ENCODE data around the gene HOXC9.

Gene HOXC9

GRCh38 chr12:54028314-54029201, 28.6 kb downstream of the HOXC9 start, which contains the start of gene HOXC6:
Gene HOXC6, plus strand, starts transcription at chr12:54028440. Its CDS starts 82 bp downstream, at chr12:54028522.
- no peak for DNase-seq (ENCODE audit: low spot score)

GRCh38 chr12:54029529-54030441, 29.8 kb downstream of the HOXC9 start:
- no peak for DNase-seq (ENCODE audit: low spot score)

- no peak for DNase-seq (ENCODE audit: low spot score)
These were observed 30.5 kb downstream of the HOXC9 start for GRCh38 chr12:54030442-54030801.

GRCh38 chr12:54030889-54031471, 31.0 kb downstream of the HOXC9 start:
- DNase-seq (ENCODE audit: low spot score) = no peak

GRCh38 chr12:54031480-54031879, 31.5 kb downstream of the HOXC9 start:
- DNase-seq (ENCODE audit: low spot score) = no peak

GRCh38 chr12:54032086-54032619, 32.2 kb downstream of the HOXC9 start:
- DNase-seq (ENCODE audit: low spot score) = no peak

GRCh38 chr12:54032627-54033100, 32.7 kb downstream of the HOXC9 start, which contains the start of gene HOXC5:
Gene HOXC5, plus strand, starts transcription at chr12:54033050. Its CDS starts 73 bp downstream, at chr12:54033123.
- DNase-seq (ENCODE audit: low spot score) = peak; percentile 48

- no peak for DNase-seq (ENCODE audit: low spot score)
These were observed 33.4 kb downstream of the HOXC9 start for GRCh38 chr12:54033106-54033979.

- no peak for DNase-seq (ENCODE audit: low spot score)
These were observed 34.2 kb downstream of the HOXC9 start for GRCh38 chr12:54033980-54034784.

GRCh38 chr12:54034785-54035310, 34.9 kb downstream of the HOXC9 start:
- DNase-seq (ENCODE audit: low spot score) = no peak

- DNase-seq (ENCODE audit: low spot score) = no peak
These were observed 35.8 kb downstream of the HOXC9 start for GRCh38 chr12:54035568-54036264.

- no peak for DNase-seq (ENCODE audit: low spot score)
These were observed 36.8 kb downstream of the HOXC9 start for GRCh38 chr12:54036620-54037359.

GRCh38 chr12:54037360-54038283, 37.7 kb downstream of the HOXC9 start:
- DNase-seq (ENCODE audit: low spot score) = no peak

- no peak for DNase-seq (ENCODE audit: low spot score)
These were observed 38.4 kb downstream of the HOXC9 start for GRCh38 chr12:54038284-54038870.

GRCh38 chr12:54038871-54039414, 39.0 kb downstream of the HOXC9 start:
- DNase-seq (ENCODE audit: low spot score) = no peak

GRCh38 chr12:54039417-54040147, 39.6 kb downstream of the HOXC9 start:
- no peak for DNase-seq (ENCODE audit: low spot score)

Measured in CD4-positive, alpha-beta T cell treated with Interleukin-6 at 100 ng/mL for 8 hours (primary cell).